Dedifferentiated amniotic fluid mesenchymal stem cell (primary cell): Measurements from ENCODE around the gene C1QL3.

Experiments
- DNase-seq: peaks from one replicate; pipeline ENCODE4 v3.0.0-alpha.2; 2016; ENCODE audit errors: extremely low spot score

C1QL3 gene

GRCh38 chr10:16521311-16522016 lies at the start of gene C1QL3:
C1QL3 (minus strand) TSS chr10:16521879; CDS start chr10:16521065, 814 bp downstream.
- no peak for DNase-seq

DNA sequence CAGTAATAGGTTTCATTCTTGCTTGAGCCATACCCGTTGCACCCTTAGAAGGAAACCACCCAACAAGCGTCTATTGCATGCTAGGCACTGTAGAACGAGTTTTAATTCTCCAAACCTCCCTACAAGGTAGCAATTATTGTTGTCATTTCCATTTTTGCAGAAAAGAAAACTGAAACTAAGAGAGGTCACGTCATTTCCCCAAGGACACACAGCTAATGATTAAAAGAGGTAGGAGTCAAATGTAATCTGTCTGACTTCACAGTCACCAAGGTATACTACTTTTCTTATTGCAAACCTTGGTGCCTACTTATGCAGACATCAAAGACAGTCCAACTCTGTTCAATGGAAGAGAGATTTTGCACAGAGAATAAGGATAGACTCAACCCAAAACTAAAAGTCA lies 49.1 kb upstream of the C1QL3 start:
- no peak for DNase-seq

DNA sequence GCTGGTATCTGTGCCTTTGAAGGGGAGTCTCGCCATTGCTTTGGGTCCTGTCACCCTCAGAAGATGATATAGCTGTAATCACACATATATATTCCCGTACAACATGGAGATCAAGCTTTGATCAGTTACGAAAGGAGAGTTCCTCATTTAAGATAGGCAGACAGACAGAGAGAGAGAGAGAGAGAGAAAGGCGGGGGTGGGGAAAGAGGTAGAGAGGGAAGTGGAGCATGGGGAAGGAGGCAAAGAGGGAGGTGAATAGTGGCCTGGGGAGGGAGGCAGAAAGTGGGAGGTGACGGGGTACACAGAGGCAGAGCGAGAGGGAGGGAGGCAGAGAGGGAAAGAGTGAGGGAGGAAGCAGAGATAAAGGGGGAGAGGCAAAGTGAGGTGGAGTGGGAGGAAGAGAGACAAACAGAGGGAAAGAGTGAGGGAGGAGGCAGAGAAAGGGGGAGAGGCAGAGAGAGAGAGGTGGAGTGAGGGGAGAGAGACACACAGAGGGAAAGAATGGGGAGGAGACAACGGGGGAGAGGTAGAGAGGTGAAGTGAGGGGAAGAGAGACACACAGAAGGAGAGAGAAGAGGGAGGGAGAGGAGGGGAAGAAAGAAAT lies 44.6 kb upstream of the C1QL3 start:
- DNase-seq, result no peak

- no peak for DNase-seq
Observed at GRCh38 chr10:16565604-16566003, 43.9 kb upstream of the C1QL3 start.

GRCh38 chr10:16562891-16563290 lies 41.2 kb upstream of the C1QL3 start:
- DNase-seq, result no peak

GRCh38 chr10:16559236-16559773 lies 37.6 kb upstream of the C1QL3 start:
- DNase-seq, result no peak

DNA sequence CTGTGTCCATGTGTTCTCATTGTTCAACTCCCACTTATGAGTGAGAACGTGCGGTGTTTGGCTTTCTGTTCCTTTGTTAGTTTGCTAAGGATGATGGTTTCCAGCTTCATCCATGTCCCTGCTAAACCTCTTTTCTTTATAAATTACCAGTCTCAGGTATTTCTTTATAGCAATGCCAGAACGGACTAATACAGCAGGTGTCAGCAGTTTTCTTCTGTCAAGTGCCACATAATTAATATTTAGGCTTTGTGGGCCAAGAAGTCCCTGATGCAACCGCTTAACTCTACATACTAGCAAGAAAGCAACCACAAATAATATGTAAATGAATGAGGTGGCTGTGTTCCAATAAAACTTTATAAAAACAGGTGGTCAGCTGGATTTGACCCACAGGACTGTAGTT lies 26.3 kb upstream of the C1QL3 start:
- DNase-seq, result no peak

GRCh38 chr10:16545116-16545736 lies 23.5 kb upstream of the C1QL3 start:
- peak; percentile 19 for DNase-seq

- no peak for DNase-seq
Observed at GRCh38 chr10:16544591-16544990, 22.9 kb upstream of the C1QL3 start.

- no peak for DNase-seq
Observed at GRCh38 chr10:16544099-16544498, 22.4 kb upstream of the C1QL3 start.

DNA sequence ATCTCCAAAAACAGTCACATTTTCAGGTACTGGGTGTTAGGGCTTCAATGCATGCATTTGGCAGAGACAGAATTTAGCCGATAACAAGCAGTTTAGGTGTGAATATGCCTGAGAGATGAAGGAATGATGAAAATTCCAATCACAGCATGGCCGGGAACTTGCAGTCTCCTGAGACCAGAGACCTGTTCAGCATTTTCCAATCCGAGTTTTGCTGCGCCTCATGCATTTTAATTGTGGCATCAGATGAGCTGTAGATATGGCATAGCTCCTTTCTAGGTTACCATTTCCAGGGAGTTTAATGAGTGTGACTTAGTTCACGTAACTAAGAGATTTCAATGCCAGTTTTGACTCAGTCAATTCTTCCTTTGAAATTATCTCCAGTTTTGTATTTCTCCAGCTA lies 14.5 kb upstream of the C1QL3 start:
- no peak for DNase-seq

DNA sequence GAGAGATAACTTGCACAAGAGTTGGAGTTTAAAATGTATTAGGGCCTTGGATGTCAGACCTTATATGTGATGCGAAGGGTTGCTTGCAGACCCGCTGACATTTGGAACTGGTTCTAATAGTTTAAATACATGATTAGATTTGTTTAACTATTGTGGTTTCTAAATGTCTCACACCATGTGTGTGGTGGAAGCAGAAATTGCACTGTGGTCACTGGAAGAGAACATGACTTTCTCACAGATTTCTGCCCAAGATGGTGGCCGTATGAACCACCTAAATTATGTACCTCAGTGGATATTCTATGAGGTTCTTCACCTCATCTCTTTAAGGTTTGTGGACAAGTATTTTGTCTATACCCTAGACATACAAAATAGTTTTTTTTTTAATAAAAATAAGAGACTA lies 8.2 kb upstream of the C1QL3 start:
- DNase-seq, result no peak

- DNase-seq, result no peak
Observed at GRCh38 chr10:16527452-16527851, 5.8 kb upstream of the C1QL3 start.

DNA sequence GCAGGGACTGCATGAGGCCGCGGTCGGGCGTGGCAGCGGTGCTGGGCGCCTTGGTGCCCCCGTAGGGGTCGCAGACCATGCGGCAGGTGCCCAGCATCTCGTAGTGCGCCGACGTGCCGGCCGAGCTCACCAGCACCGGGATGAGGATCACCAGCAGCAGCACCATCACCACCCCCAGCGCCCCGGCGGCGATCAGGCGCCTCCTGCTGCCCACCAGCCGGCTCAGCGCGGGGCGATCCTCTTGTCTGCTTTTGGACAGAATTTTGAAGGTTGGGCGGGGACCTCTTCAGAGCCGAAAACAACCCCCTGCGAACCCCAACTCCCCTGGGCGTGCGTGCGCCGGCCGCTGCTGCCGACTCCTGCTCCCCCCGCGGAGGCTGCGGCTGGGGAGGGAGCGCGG lies 779 bp downstream of the C1QL3 start:
- DNase-seq, result no peak

DNA sequence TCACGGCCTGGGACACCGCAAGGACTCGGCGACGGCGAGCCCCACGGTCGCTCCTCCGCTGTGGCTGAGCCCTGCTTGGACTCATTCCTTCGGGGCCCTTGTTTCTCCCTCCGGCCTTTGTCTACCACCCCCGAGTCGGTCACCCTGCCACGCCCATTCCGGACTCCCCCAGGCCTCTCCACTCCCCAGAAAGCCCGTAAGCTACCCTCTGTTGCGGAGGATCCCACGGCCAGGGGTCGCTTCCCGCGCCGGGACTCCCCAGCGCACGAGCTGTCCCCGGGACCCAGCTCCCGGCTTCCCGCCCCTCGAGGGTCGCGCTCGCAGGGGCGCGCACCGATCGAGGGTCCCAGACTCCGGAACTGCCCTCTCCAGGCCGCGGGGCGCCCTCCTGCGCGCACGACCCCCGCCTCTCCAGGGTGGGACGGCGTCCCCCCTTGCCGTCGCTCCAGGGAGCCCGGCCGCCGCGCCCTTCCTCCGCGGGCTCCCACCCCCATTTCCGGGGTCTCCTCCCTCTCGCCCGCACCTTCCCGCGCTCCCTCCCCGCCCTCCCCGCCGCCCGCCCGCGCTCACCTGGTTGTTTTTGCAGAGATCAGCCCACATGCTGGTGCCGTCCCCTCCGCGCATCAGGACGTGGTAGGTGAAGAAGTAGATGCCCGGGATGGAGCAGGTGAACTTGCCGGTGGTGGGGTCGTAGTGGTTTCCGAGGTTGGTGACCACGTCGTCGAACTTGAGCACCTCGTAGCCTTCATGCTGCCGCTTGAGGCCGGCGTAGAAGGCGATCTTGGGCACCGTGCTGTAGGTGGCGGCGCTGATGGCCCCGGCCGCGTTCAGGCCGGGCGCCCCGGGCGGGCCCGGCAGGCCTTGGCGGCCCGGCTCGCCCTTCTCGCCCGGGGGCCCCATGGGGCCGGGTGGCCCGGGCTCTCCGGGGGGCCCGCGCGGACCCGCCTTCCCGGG lies 1.5 kb downstream of the C1QL3 start:
- no peak for DNase-seq

DNA sequence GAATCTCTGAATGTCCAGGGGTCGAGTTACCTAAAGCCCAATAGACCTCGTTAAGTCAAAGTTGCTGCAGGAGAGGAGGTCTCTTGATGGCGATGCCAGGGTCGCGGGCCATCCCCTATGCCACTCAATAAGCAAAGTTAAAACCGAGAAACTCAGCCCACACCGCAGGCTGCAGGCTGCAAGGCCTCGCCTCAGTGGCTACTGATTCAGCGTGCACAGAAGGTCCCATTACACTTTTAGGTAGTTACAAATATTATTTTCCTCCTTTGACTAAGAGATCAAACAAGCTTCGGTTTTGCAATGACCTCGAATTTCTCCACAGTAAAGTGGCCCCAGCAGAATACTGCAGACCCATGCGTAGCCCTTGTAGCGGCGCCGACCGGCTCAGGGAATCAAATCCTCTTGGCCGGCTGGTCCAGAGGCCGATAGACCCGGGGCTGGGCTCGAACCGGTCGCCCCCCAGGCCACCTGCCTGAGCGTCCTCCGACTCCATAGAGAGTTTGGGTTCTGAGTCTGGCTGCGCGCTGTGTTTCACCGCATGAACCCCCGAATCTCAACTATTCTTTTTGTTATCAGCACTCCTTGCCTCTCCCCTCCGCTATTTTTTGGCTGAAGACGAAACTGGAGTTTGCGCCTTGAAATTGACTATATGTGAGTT lies 2.3 kb downstream of the C1QL3 start:
- no peak for DNase-seq

DNA sequence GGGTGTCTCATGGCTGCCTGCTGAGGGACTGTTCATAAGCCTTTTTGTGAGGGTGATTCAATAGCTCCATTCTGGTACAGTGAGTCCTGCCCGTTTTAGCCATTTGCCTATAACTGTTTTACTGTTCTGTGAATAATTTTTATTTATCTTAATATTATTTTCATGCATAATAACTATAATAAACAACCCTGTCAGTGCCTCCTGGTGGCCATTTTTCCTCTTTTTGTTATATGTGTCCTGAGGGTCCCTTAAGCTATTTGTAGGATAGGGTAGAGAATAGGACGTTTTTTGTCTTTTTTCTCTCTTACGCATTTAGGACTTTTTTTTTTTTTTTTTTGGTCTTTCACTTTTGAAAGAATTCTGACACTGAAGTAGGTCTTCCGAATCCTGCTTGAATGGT lies 2.9 kb downstream of the C1QL3 start:
- DNase-seq, result no peak

- no peak for DNase-seq
Observed at GRCh38 chr10:16510843-16511242, 10.8 kb downstream of the C1QL3 start.

DNA sequence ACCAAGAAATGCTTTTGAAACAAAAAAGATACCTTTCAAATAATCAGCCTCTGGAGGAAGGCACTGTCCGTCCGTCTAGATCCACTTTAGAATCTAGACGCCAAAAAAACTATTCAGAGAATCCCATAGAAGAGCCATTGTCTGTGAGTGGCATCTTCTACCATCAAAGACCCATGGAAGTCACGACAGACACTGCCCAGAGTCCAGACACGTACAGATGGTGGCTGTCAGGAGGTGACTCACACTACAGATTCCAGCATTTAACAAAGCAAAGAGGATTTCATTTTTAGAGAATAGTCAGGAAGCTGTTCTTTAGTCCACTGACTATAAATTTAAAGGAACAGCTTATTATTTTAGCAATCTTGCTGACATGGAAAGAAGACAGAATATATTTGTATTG lies 11.7 kb downstream of the C1QL3 start:
- no peak for DNase-seq

DNA sequence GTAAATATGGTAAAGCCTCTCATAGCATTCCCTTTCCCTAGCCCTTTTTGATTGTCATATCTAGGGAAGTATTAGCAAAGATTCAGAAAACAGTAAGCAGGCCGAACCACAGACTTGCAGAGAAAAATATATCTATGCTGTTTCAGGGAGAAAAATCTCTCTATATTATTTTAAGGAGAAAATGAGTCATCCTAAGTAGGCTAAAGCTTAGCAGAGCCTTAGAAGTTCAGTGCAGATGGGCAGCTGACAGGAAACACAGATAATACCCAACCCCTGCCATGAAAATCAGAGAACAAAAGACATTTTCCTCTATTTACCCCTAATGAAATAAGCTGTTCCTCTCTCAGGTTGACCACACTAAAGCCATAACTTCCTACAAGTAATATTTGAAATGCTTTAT lies 16.5 kb downstream of the C1QL3 start:
- DNase-seq, result no peak

DNA sequence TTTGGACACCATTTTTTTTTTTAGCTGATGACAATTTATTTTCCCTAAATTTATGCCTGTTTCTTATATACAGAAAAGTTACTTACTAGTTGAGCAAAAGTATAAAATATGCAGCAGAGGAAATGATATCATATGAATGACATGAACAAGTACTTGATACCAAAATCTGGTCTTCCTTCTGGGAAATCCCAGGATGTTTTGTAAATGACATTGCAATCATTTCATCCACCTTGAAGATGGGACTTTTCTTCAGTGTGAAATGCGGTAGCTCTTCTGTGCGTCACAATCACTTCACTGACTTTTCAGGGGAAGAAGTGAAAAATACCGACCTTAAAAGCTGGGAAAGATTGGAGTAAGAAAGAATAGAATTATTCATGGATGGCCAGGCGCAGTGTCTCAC lies 23.8 kb downstream of the C1QL3 start:
- no peak for DNase-seq
